GM12873 (cell line): Measurements from ENCODE around the gene H1-8.

Source experiments
- CTCF ChIP-seq: IDR thresholded peaks from 2 replicates; pipeline ENCODE4 v1.5.1; 2012; ENCODE audit warnings: low read depth, mild to moderate bottlenecking, moderate library complexity, low read length, control low read depth; ENCODE audit not compliant: insufficient read depth; ENCODE audit errors: missing control alignments

The H1-8 gene

GRCh38 chr3:129584631-129585030 is 41.7 kb downstream of the H1-8 start:
- no peak for TF ChIP-seq CTCF

- no peak for TF ChIP-seq CTCF
Observed at GRCh38 chr3:129585949-129586657, 43.1 kb downstream of the H1-8 start.

GRCh38 chr3:129586746-129587430 is 43.9 kb downstream of the H1-8 start:
- no peak for TF ChIP-seq CTCF

- no peak for TF ChIP-seq CTCF
Observed at GRCh38 chr3:129587566-129588210, 44.7 kb downstream of the H1-8 start.

GRCh38 chr3:129590215-129590614 is 47.2 kb downstream of the H1-8 start:
- TF ChIP-seq CTCF, result no peak

GRCh38 chr3:129591932-129592331 is 49.0 kb downstream of the H1-8 start:
- no peak for TF ChIP-seq CTCF

- no peak for TF ChIP-seq CTCF
Observed at GRCh38 chr3:129592381-129593131, 49.6 kb downstream of the H1-8 start.
